ENCODE results near the gene IL9.

DNA sequence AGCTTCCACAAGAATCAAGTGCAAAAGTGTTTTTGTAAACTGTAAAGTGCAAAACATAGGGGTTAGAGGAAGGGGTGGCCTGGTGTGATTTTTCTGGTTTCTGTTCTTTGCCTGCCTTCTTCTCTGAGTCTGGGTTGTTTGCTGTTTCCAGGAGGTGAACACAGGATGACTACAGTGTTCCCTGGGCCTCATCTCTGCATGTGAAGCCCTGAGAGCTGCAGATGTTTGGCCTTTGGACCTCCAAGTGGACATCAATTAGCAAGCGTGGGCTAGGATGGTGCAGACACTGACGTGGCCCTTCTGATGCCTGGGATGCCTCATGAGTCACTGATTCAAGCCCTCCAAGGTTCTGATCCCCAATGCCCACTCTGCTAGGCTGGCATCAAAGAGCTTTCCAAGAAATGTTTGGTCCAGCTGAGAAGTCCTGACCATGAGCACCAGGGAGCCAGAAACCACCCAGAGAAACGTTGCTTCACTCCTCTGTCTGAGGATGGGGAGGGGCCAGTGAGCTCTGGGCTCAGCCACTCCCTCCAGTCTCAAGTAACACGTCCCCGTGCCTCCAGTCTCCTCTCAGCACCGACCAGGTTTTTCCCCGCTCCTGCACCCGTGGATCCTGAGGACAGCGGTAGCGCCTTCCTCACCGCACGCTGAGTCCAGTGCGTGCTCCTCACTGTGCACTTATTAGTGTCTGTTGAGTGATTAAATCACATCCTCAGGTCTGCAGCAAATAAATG lies 7.6 kb downstream of the IL9 start:
- TF ChIP-seq TCF7L2 (IDR thresholded peaks at IDR 0.05; ENCODE audit: low read depth, low read length) = no peak
- TF ChIP-seq, protein P1, sequence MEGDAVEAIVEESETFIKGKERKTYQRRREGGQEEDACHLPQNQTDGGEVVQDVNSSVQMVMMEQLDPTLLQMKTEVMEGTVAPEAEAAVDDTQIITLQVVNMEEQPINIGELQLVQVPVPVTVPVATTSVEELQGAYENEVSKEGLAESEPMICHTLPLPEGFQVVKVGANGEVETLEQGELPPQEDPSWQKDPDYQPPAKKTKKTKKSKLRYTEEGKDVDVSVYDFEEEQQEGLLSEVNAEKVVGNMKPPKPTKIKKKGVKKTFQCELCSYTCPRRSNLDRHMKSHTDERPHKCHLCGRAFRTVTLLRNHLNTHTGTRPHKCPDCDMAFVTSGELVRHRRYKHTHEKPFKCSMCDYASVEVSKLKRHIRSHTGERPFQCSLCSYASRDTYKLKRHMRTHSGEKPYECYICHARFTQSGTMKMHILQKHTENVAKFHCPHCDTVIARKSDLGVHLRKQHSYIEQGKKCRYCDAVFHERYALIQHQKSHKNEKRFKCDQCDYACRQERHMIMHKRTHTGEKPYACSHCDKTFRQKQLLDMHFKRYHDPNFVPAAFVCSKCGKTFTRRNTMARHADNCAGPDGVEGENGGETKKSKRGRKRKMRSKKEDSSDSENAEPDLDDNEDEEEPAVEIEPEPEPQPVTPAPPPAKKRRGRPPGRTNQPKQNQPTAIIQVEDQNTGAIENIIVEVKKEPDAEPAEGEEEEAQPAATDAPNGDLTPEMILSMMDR (IDR thresholded peaks at IDR 0.05) = no peak
- no peak for TF ChIP-seq SIN3A (IDR thresholded peaks at IDR 0.05; ENCODE audit: borderline replicate concordance, insufficient read depth, low read depth, low read length)
- no peak for TF ChIP-seq POLR2AphosphoS5 (IDR thresholded peaks at IDR 0.05; ENCODE audit: low read depth, low read length)
- TF ChIP-seq, protein P2, sequence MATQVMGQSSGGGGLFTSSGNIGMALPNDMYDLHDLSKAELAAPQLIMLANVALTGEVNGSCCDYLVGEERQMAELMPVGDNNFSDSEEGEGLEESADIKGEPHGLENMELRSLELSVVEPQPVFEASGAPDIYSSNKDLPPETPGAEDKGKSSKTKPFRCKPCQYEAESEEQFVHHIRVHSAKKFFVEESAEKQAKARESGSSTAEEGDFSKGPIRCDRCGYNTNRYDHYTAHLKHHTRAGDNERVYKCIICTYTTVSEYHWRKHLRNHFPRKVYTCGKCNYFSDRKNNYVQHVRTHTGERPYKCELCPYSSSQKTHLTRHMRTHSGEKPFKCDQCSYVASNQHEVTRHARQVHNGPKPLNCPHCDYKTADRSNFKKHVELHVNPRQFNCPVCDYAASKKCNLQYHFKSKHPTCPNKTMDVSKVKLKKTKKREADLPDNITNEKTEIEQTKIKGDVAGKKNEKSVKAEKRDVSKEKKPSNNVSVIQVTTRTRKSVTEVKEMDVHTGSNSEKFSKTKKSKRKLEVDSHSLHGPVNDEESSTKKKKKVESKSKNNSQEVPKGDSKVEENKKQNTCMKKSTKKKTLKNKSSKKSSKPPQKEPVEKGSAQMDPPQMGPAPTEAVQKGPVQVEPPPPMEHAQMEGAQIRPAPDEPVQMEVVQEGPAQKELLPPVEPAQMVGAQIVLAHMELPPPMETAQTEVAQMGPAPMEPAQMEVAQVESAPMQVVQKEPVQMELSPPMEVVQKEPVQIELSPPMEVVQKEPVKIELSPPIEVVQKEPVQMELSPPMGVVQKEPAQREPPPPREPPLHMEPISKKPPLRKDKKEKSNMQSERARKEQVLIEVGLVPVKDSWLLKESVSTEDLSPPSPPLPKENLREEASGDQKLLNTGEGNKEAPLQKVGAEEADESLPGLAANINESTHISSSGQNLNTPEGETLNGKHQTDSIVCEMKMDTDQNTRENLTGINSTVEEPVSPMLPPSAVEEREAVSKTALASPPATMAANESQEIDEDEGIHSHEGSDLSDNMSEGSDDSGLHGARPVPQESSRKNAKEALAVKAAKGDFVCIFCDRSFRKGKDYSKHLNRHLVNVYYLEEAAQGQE (IDR thresholded peaks at IDR 0.05; ENCODE audit: insufficient read depth in 1 of 2, low read depth in 2 of 2, low read length in 1 of 2) = no peak

Data from Panc1 (cell line).